ENCODE results near the gene UBAP1. TPM values are rescaled to one million over a fixed set of nuclear protein-coding genes. Genes with fewer than 3 reads are reported as not detected.
A peak's percentile ranks its signal among the peaks of the same experiment; 100 is the strongest.

The UBAP1 gene
- polyA plus RNA-seq, 4 donors, result 32.6 to 44.1 (median 37.5) TPM

GRCh38 chr9:34170237-34170991 is 8.4 kb upstream of the UBAP1 start:
- no peaks in the 10 kb centered on the region for H3K36me3 ChIP-seq (ENCODE audit: control insufficient read depth in 3 of 3, insufficient read depth in 2 of 3, low read depth in 1 of 3, low read length in 3 of 3)
- H3K9me3 ChIP-seq (ENCODE audit: control insufficient read depth in 2 of 2, insufficient read depth in 1 of 2, low read depth in 1 of 2, low read length in 1 of 2), result no peaks in the 10 kb centered on the region
- 57 to 63% (median 59%) methylated on average over 1 of the region's 1 CpG for WGBS, 3 donors
- H3K4me3 ChIP-seq (ENCODE audit: low read depth in 1 of 3, low read length in 3 of 3), result no peak overlapping the region
- DNase-seq (peak; percentile 50 to 85), FAIRE-seq (no peak)
- peaks cover 0 to 9% (median 7%) of the 10 kb centered on the region in 3 donors for H3K4me1 ChIP-seq (ENCODE audit: control insufficient read depth in 3 of 3, insufficient read depth in 2 of 3, low read depth in 1 of 3, low read length in 2 of 3)
- no peaks in the 10 kb centered on the region for H3K27me3 ChIP-seq (ENCODE audit: control insufficient read depth in 3 of 3, insufficient read depth in 3 of 3, low read length in 3 of 3)
- H3K27ac ChIP-seq (ENCODE audit: low read depth in 1 of 3, low read length in 2 of 3), result peak overlapping the region; percentile 16 to 68 (median 26)

GRCh38 chr9:34171753-34172535 is 6.9 kb upstream of the UBAP1 start:
- H3K4me3 ChIP-seq (ENCODE audit: low read depth in 1 of 3, low read length in 3 of 3), result no peak overlapping the region
- no peak for FAIRE-seq
- no peak overlapping the region for H3K27ac ChIP-seq (ENCODE audit: low read depth in 1 of 3, low read length in 2 of 3)
- DNase-seq, result peak in 1 of 2 donors; percentile 29
- H3K36me3 ChIP-seq (ENCODE audit: control insufficient read depth in 3 of 3, insufficient read depth in 2 of 3, low read depth in 1 of 3, low read length in 3 of 3), result no peaks in the 10 kb centered on the region
- WGBS, 3 donors, result 82 to 89% (median 83%) methylated on average over 14 to 15 of the region's 15 CpGs
- no peaks in the 10 kb centered on the region for H3K27me3 ChIP-seq (ENCODE audit: control insufficient read depth in 3 of 3, insufficient read depth in 3 of 3, low read length in 3 of 3)
- H3K9me3 ChIP-seq (ENCODE audit: control insufficient read depth in 2 of 2, insufficient read depth in 1 of 2, low read depth in 1 of 2, low read length in 1 of 2), result no peaks in the 10 kb centered on the region
- H3K4me1 ChIP-seq (ENCODE audit: control insufficient read depth in 3 of 3, insufficient read depth in 2 of 3, low read depth in 1 of 3, low read length in 2 of 3), result peaks cover 0 to 9% (median 7%) of the 10 kb centered on the region in 3 donors

- DNase-seq (no peak), FAIRE-seq (no peak)
- peaks cover 0 to 2% (median 0%) of the 10 kb centered on the region in 3 donors for H3K36me3 ChIP-seq (ENCODE audit: control insufficient read depth in 3 of 3, insufficient read depth in 2 of 3, low read depth in 1 of 3, low read length in 3 of 3)
- no peak overlapping the region for H3K27ac ChIP-seq (ENCODE audit: low read depth in 1 of 3, low read length in 2 of 3)
- no peaks in the 10 kb centered on the region for H3K9me3 ChIP-seq (ENCODE audit: control insufficient read depth in 2 of 2, insufficient read depth in 1 of 2, low read depth in 1 of 2, low read length in 1 of 2)
- no peak overlapping the region for H3K4me3 ChIP-seq (ENCODE audit: low read depth in 1 of 3, low read length in 3 of 3)
- 69 to 83% (median 79%) methylated on average over 2 to 3 of the region's 3 CpGs for WGBS, 3 donors
- peaks cover 2 to 11% (median 4%) of the 10 kb centered on the region in 3 donors for H3K4me1 ChIP-seq (ENCODE audit: control insufficient read depth in 3 of 3, insufficient read depth in 2 of 3, low read depth in 1 of 3, low read length in 2 of 3)
- no peaks in the 10 kb centered on the region for H3K27me3 ChIP-seq (ENCODE audit: control insufficient read depth in 3 of 3, insufficient read depth in 3 of 3, low read length in 3 of 3)
Observed at GRCh38 chr9:34176089-34176488, 2.8 kb upstream of the UBAP1 start.

GRCh38 chr9:34177593-34178435 is 1.0 kb upstream of the UBAP1 start:
- Histone ChIP-seq H3K36me3 (ENCODE audit: control insufficient read depth in 3 of 3, insufficient read depth in 2 of 3, low read depth in 1 of 3, low read length in 3 of 3) (peaks cover 0 to 8% (median 0%) of the 10 kb centered on the region in 3 donors), H3K27me3 (ENCODE audit: control insufficient read depth in 3 of 3, insufficient read depth in 3 of 3, low read length in 3 of 3) (no peaks in the 10 kb centered on the region), H3K4me1 (ENCODE audit: control insufficient read depth in 3 of 3, insufficient read depth in 2 of 3, low read depth in 1 of 3, low read length in 2 of 3) (peaks cover 2 to 11% (median 4%) of the 10 kb centered on the region in 3 donors), H3K4me3 (ENCODE audit: low read depth in 1 of 3, low read length in 3 of 3) (peak overlapping the region; percentile 48 to 97 (median 94)), H3K27ac (ENCODE audit: low read depth in 1 of 3, low read length in 2 of 3) (peak overlapping the region in 2 of 3 donors; percentile 97 to 99), H3K9me3 (ENCODE audit: control insufficient read depth in 2 of 2, insufficient read depth in 1 of 2, low read depth in 1 of 2, low read length in 1 of 2) (no peaks in the 10 kb centered on the region)
- 43 to 57% (median 50%) methylated on average over 17 of the region's 17 CpGs for WGBS, 3 donors
- DNase-seq, result no peak
- no peak for FAIRE-seq

- Histone ChIP-seq H3K4me3 (ENCODE audit: low read depth in 1 of 3, low read length in 3 of 3) (peak overlapping the region; percentile 91 to 97 (median 94)), H3K9me3 (ENCODE audit: control insufficient read depth in 2 of 2, insufficient read depth in 1 of 2, low read depth in 1 of 2, low read length in 1 of 2) (no peaks in the 10 kb centered on the region), H3K36me3 (ENCODE audit: control insufficient read depth in 3 of 3, insufficient read depth in 2 of 3, low read depth in 1 of 3, low read length in 3 of 3) (peaks cover 0 to 16% (median 0%) of the 10 kb centered on the region in 3 donors), H3K4me1 (ENCODE audit: control insufficient read depth in 3 of 3, insufficient read depth in 2 of 3, low read depth in 1 of 3, low read length in 2 of 3) (peaks cover 2 to 11% (median 4%) of the 10 kb centered on the region in 3 donors), H3K27ac (ENCODE audit: low read depth in 1 of 3, low read length in 2 of 3) (peak overlapping the region; percentile 93 to 99 (median 97)), H3K27me3 (ENCODE audit: control insufficient read depth in 3 of 3, insufficient read depth in 3 of 3, low read length in 3 of 3) (no peaks in the 10 kb centered on the region)
- FAIRE-seq, result no peak
- 1 to 3% (median 2%) methylated on average over 28 to 30 of the region's 30 CpGs for WGBS, 3 donors
- DNase-seq, result peak; percentile 86
Observed at GRCh38 chr9:34179213-34180136, 632 bp downstream of the UBAP1 start.

GRCh38 chr9:34185778-34186551 is 7.1 kb downstream of the UBAP1 start:
- 48 to 56% (median 49%) methylated on average over 3 of the region's 3 CpGs for WGBS, 3 donors
- no peak for FAIRE-seq
- DNase-seq, result peak; percentile 29 to 76

GRCh38 chr9:34187891-34188240 is 9.0 kb downstream of the UBAP1 start:
- no peak overlapping the region for H3K4me3 ChIP-seq (ENCODE audit: low read depth in 1 of 3, low read length in 3 of 3)
- 87 to 94% (median 90%) methylated on average over 1 of the region's 1 CpG for WGBS, 3 donors
- no peak for FAIRE-seq
- no peak for DNase-seq
- H3K4me1 ChIP-seq (ENCODE audit: control insufficient read depth in 3 of 3, insufficient read depth in 2 of 3, low read depth in 1 of 3, low read length in 2 of 3), result peaks cover 0 to 9% (median 5%) of the 10 kb centered on the region in 3 donors
- H3K27me3 ChIP-seq (ENCODE audit: control insufficient read depth in 3 of 3, insufficient read depth in 3 of 3, low read length in 3 of 3), result no peaks in the 10 kb centered on the region
- no peaks in the 10 kb centered on the region for H3K9me3 ChIP-seq (ENCODE audit: control insufficient read depth in 2 of 2, insufficient read depth in 1 of 2, low read depth in 1 of 2, low read length in 1 of 2)
- peaks cover 0 to 22% (median 0%) of the 10 kb centered on the region in 3 donors for H3K36me3 ChIP-seq (ENCODE audit: control insufficient read depth in 3 of 3, insufficient read depth in 2 of 3, low read depth in 1 of 3, low read length in 3 of 3)
- H3K27ac ChIP-seq (ENCODE audit: low read depth in 1 of 3, low read length in 2 of 3), result no peak overlapping the region

More at GRCh38 chr9:34185778-34186551, 7.1 kb downstream of the UBAP1 start:
- Histone ChIP-seq H3K9me3 (ENCODE audit: control insufficient read depth in 2 of 2, insufficient read depth in 1 of 2, low read depth in 1 of 2, low read length in 1 of 2) (no peaks in the 10 kb centered on the region), H3K27me3 (ENCODE audit: control insufficient read depth in 3 of 3, insufficient read depth in 3 of 3, low read length in 3 of 3) (no peaks in the 10 kb centered on the region), H3K36me3 (ENCODE audit: control insufficient read depth in 3 of 3, insufficient read depth in 2 of 3, low read depth in 1 of 3, low read length in 3 of 3) (peaks cover 0 to 28% (median 0%) of the 10 kb centered on the region in 3 donors), H3K27ac (ENCODE audit: low read depth in 1 of 3, low read length in 2 of 3) (peak overlapping the region; percentile 20 to 64 (median 60)), H3K4me3 (ENCODE audit: low read depth in 1 of 3, low read length in 3 of 3) (no peak overlapping the region), H3K4me1 (ENCODE audit: control insufficient read depth in 3 of 3, insufficient read depth in 2 of 3, low read depth in 1 of 3, low read length in 2 of 3) (peaks cover 0 to 6% (median 4%) of the 10 kb centered on the region in 3 donors)
